ENCODE data around the gene PLXNA2. TPM values are rescaled to one million over a fixed set of nuclear protein-coding genes. Genes with fewer than 3 reads are reported as not detected.
A peak's percentile ranks its signal among the peaks of the same experiment; 100 is the strongest.

PLXNA2 gene
- total and polyA plus RNA-seq, 2 of the 4 experiments (the other 2 are of a cell fraction): 0.72 to 1.1 TPM

DNA sequence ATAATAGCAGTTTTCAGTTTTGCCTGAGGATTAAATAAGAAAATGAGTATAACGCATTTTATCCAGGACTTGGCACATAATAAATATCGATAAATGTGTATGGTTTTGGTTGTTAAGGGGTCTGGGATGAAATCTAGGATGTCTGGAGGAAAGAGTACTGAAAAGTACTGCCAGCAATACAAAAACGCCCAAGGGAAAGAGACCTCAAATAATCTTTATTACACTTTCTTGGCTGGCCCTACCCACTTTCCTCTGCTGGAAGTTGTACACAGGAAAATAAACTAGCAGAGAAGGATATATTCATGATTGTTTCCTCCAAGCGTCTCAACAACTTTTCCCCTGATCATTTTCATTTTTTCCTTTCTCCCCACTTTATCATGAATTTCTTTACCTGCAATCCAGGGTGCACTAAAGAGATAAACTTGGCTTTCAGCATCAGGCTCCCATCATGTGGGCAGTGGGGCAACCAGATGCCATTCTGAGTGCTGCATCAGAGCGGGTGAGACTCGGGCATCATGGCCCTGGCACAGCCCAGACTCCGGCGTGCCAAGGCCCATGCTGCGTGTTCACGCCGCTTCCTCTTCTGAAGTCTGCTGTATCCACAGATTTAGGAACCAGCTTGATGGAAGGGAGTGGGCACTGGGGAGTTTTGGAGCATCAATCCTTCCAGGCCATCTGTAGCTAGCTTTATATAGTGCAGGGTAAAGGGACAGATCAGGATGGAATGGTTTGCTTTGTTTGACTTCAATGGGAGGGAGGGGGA, 35.8 kb upstream of the PLXNA2 start:
- no peak for DNase-seq
- Histone ChIP-seq H3K56ac (ENCODE audit: extremely low read depth, insufficient read depth, low read length) (no peak overlapping the region), H2BK15ac (ENCODE audit: low read depth, low read length) (no peak overlapping the region), H2BK5ac (ENCODE audit: low read depth, low read length, poor library complexity, severe bottlenecking) (no peak overlapping the region), H2AK5ac (ENCODE audit: low read depth, low read length) (no peak overlapping the region), H4K5ac (ENCODE audit: low read depth, low read length) (no peak overlapping the region), H3K9ac (ENCODE audit: low read depth, low read length) (no peak overlapping the region), H2AK9ac (replicated peaks; ENCODE audit: low read depth, low read length, poor library complexity) (no peak overlapping the region), H4K8ac (ENCODE audit: low read depth in 2 of 2, low read length in 2 of 2) (no peak overlapping the region), H3K23ac (ENCODE audit: low read depth, low read length) (no peak overlapping the region), H4K91ac (ENCODE audit: insufficient read depth, low read depth, low read length) (no peak overlapping the region), H4K20me1 (ENCODE audit: insufficient read depth, low read length) (no peaks in the 10 kb centered on the region), H3K9me3 (ENCODE audit: control insufficient read depth, insufficient read depth, low read length) (no peaks in the 10 kb centered on the region), H2AFZ (replicated peaks; ENCODE audit: low read length, poor library complexity) (peak overlapping the region; percentile 13), H3K27me3 (ENCODE audit: control insufficient read depth, insufficient read depth, low read length) (no peaks in the 10 kb centered on the region; the same call in none of the 2 replicates), H3K79me1 (ENCODE audit: low read depth in 1 of 2, low read length in 2 of 2) (no peaks in the 10 kb centered on the region), H2BK120ac (ENCODE audit: low read depth, low read length) (no peak overlapping the region), H2BK20ac (ENCODE audit: low read depth, low read length) (no peak overlapping the region), H3K27ac (ENCODE audit: insufficient read depth, low read length) (no peak overlapping the region), H3K4ac (ENCODE audit: low read depth, low read length) (no peak overlapping the region), H3K4me1 (ENCODE audit: control insufficient read depth, insufficient read depth, low read length) (no peaks in the 10 kb centered on the region), H3K9me1 (ENCODE audit: insufficient read depth, low read length) (no peaks in the 10 kb centered on the region), H3K14ac (replicated peaks; ENCODE audit: low read depth, low read length) (no peak overlapping the region), H3K4me2 (ENCODE audit: low read depth, low read length) (no peak overlapping the region), H3K18ac (ENCODE audit: low read depth, low read length) (no peak overlapping the region), H3K4me3 (ENCODE audit: insufficient read depth, low read depth, low read length) (no peak overlapping the region), H3K36me3 (ENCODE audit: control insufficient read depth, insufficient read depth, low read length) (no peaks in the 10 kb centered on the region)
- ATAC-seq (ENCODE audit: low read depth): no peak
- dilution Hi-C loops (cut with HindIII; ENCODE audit: low sequenced_read_pairs, unreplicated experiment): no loop called here
- WGBS, 2 experiments (ENCODE audit: extremely low coverage in 2 of 2, insufficient read length in 1 of 2): 85% methylated on average over 4 of the region's 11 CpGs; no CpG with 5 or more reads in 1 of the 2 experiments
- TF ChIP-seq CEBPB (IDR thresholded peaks at IDR 0.05; ENCODE audit: low read depth, low read length) (no peak), RFX5 (IDR thresholded peaks at IDR 0.05; ENCODE audit: low read depth, low read length) (no peak), RAD21 (IDR thresholded peaks at IDR 0.05; ENCODE audit: low read length) (no peak), CHD1 (IDR thresholded peaks at IDR 0.05; ENCODE audit: low read depth, low read length) (no peak), MAZ (IDR thresholded peaks at IDR 0.05; ENCODE audit: borderline replicate concordance, low read depth, low read length) (no peak), MXI1 (IDR thresholded peaks at IDR 0.05; ENCODE audit: borderline replicate concordance, low read depth, low read length) (no peak), NFE2L2 (IDR thresholded peaks at IDR 0.05; ENCODE audit: low read depth, low read length) (no peak), BHLHE40 (IDR thresholded peaks at IDR 0.05; ENCODE audit: low read depth, low read length) (no peak), SMC3 (IDR thresholded peaks at IDR 0.05; ENCODE audit: low read depth, low read length) (no peak), RCOR1 (IDR thresholded peaks at IDR 0.05; ENCODE audit: insufficient replicate concordance, low read length) (no peak), FOS (IDR thresholded peaks at IDR 0.05; ENCODE audit: low read depth, low read length) (no peak), MAFK (IDR thresholded peaks at IDR 0.05; ENCODE audit: low read depth, low read length) (no peak)
- TF ChIP-seq, protein P1, sequence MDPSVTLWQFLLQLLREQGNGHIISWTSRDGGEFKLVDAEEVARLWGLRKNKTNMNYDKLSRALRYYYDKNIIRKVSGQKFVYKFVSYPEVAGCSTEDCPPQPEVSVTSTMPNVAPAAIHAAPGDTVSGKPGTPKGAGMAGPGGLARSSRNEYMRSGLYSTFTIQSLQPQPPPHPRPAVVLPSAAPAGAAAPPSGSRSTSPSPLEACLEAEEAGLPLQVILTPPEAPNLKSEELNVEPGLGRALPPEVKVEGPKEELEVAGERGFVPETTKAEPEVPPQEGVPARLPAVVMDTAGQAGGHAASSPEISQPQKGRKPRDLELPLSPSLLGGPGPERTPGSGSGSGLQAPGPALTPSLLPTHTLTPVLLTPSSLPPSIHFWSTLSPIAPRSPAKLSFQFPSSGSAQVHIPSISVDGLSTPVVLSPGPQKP (IDR thresholded peaks at IDR 0.05; ENCODE audit: borderline replicate concordance, low read depth, low read length): no peak
- TF ChIP-seq, protein P2, sequence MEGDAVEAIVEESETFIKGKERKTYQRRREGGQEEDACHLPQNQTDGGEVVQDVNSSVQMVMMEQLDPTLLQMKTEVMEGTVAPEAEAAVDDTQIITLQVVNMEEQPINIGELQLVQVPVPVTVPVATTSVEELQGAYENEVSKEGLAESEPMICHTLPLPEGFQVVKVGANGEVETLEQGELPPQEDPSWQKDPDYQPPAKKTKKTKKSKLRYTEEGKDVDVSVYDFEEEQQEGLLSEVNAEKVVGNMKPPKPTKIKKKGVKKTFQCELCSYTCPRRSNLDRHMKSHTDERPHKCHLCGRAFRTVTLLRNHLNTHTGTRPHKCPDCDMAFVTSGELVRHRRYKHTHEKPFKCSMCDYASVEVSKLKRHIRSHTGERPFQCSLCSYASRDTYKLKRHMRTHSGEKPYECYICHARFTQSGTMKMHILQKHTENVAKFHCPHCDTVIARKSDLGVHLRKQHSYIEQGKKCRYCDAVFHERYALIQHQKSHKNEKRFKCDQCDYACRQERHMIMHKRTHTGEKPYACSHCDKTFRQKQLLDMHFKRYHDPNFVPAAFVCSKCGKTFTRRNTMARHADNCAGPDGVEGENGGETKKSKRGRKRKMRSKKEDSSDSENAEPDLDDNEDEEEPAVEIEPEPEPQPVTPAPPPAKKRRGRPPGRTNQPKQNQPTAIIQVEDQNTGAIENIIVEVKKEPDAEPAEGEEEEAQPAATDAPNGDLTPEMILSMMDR (conservative IDR thresholded peaks at IDR 0.05; ENCODE audit: low read depth, low read length): no peak
- TF ChIP-seq, protein P3, sequence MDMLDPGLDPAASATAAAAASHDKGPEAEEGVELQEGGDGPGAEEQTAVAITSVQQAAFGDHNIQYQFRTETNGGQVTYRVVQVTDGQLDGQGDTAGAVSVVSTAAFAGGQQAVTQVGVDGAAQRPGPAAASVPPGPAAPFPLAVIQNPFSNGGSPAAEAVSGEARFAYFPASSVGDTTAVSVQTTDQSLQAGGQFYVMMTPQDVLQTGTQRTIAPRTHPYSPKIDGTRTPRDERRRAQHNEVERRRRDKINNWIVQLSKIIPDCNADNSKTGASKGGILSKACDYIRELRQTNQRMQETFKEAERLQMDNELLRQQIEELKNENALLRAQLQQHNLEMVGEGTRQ (IDR thresholded peaks at IDR 0.05; ENCODE audit: low read depth, low read length): no peak
- in situ Hi-C loops (cut with MboI; ENCODE audit: low sequenced_read_pairs): no loop called here
- CTCF ChIA-PET: no interaction called here
- intact Hi-C loops (cut with micrococcal nuclease): no loop called here
- POLR2A ChIA-PET (ENCODE audit: unreplicated experiment): no interaction called here
- BruUV-seq (replicated peaks): no TSS peak
